T-helper 2 cell (primary cell): ENCODE data around the gene STXBP3.
"Not testable (repeated sequence)": the region's sequence is repeated elsewhere in the genome, so short reads cannot be mapped to it uniquely, and the experiment has no call there.

Experiments used
- DNase-seq, 5 experiments: peaks; one replicate each; pipeline versions ENCODE4 v3.0.0 to v3.0.0-alpha.2; 2012 to 2022
- total RNA-seq, 2 donors: gene quantifications; one replicate each; lab custom pipeline; 2026; lab: John Stamatoyannopoulos, UW

STXBP3 gene, protein sequence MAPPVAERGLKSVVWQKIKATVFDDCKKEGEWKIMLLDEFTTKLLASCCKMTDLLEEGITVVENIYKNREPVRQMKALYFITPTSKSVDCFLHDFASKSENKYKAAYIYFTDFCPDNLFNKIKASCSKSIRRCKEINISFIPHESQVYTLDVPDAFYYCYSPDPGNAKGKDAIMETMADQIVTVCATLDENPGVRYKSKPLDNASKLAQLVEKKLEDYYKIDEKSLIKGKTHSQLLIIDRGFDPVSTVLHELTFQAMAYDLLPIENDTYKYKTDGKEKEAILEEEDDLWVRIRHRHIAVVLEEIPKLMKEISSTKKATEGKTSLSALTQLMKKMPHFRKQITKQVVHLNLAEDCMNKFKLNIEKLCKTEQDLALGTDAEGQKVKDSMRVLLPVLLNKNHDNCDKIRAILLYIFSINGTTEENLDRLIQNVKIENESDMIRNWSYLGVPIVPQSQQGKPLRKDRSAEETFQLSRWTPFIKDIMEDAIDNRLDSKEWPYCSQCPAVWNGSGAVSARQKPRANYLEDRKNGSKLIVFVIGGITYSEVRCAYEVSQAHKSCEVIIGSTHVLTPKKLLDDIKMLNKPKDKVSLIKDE
- total RNA-seq, result 55.2 to 70.2 reads per million in 2 donors

DNA sequence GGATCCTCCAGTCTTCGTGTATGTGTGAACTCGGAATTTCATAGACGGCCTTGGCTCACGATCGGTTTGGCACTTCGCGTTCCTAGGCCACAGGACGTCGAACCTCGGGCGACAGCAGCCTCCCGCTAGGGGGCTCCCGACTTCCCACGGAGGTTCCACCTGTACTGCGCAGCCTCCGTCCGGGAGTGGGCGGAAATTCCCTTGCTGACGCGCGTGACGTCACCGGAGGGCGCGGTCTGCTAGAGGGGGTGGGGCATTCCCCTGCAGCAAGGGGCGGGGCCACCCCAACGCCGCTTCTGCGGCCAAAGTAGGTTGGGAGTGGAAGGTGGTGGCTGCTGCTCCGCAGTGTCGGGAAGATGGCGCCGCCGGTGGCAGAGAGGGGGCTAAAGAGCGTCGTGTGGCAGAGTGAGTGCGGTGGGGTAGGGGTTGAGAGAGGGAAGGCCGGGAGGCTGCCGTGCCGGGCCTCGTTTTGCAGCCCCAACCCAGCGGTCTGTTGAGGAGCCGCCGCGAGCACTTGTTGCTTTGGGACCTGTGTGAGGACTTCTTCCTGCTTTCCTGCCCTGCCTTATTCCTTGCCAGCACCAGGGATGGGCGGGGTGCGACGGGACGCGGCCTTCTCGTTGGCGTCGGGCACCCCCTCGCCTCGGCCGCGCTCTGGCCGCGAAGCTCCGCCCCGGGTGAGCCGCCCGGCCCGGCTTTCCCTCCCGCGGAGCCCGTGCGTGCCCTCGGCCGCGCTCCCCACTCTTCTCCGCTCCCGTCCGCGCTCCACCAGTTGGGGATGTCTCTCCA lies at the start of gene STXBP3:
STXBP3 (plus strand) TSS at position 293 of the 789 bp plus-strand sequence; CDS start at position 357, 64 bp downstream.
- peak; percentile 97 to 100 (median 100) for DNase-seq

DNA sequence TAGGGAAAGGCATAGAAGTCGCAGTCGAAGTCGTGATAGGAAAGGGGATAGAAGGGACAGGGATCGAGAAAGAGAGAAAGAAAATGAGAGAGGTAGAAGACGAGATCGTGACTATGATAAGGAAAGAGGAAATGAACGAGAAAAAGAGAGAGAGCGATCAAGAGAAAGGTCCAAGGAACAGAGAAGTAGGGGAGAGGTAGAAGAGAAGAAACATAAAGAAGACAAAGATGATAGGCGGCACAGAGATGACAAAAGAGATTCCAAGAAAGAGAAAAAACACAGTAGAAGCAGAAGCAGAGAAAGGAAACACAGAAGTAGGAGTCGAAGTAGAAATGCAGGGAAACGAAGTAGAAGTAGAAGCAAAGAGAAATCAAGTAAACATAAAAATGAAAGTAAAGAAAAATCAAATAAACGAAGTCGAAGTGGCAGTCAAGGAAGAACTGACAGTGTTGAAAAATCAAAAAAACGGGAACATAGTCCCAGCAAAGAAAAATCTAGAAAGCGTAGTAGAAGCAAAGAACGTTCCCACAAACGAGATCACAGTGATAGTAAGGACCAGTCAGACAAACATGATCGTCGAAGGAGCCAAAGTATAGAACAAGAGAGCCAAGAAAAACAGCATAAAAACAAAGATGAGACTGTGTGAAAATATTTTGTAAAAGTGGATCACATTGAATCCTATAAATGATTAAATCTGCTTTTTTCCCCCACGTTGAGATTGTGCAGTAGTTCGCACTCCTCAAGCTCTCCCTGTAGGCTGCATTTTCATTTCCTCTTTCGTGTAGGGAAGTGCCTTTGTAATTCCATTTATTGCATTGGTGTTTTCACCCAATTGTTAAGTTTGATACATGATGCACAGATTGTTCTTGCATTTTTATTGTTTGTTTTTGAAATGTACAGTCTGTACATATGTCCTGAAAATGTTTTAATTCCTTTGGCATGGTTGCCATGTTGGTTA lies 46.8 kb upstream of the STXBP3 start:
- peak in 1 of 5 experiments; percentile 37 for DNase-seq

DNA sequence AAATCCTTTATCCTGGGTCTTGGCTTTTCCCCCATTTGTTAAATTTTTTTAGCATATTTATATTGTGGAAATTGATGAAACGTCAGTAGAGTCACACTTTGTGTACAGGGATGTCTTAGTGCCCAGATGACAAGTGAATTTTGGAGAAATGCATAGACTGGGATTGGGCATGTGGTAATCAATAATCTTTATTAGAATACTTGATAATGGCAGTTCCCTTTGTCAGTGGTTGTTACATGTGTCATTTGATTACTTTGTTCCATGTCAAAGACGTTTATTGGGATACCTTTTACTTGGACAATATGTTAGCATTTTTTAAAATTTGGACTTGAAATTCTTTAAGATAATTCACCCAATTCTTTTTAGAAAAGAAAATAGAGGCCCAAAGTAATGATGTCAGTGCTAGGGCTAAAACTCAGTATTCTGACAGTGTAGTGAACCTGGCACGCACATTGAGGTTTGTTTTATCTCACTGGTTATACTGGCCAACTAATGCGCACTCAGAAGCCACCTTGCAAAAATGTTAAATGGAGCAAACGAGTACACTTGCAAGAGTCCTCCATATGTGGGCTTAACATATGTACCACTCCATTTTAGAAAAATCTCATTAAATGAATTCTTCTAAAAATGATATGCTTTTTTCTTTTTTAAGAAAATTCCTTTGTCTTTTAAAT lies 45.2 kb upstream of the STXBP3 start:
- DNase-seq, result peak in 1 of 5 experiments; percentile 50

DNA sequence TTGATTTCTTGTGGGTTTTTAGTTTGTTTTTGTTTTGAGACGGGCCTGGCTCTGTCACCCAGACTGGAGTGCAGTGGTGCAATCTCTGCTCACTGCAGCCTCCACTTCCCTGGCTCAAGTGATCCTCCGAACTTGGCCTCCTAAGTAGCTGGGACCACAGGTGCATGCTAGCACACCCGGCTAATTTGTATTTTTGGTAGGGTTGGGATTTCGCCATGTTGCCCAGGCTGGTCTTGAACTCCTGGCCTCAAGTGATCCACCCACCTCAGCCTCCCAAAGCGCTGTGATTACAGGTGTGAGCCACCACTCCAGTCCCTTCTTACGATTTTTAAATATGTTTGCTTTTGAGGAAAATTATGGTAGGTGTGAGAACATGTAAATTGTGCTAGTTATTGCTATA lies 44.4 kb upstream of the STXBP3 start:
- not testable (repeated sequence) for DNase-seq

DNA sequence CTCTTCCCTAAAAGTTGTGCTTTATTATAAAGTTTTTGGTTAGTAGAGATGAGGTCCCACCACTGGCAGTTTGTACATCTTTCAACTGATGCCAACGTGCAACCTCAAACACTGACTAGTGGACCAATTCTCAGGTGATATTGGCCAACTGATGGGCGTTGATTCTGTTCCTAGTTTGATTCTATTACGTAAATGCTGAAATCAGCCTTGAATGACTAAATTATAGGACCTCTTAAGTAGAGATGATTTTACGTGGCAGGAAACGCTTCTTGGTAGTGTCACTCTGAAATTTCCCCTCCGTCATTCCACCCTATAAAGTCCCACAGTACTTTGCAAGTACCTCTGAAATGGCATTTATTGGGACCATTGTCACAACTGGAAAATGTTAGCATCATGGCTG lies 42.5 kb upstream of the STXBP3 start:
- DNase-seq, result peak in 2 of 5 experiments; percentile 47 to 83

DNA sequence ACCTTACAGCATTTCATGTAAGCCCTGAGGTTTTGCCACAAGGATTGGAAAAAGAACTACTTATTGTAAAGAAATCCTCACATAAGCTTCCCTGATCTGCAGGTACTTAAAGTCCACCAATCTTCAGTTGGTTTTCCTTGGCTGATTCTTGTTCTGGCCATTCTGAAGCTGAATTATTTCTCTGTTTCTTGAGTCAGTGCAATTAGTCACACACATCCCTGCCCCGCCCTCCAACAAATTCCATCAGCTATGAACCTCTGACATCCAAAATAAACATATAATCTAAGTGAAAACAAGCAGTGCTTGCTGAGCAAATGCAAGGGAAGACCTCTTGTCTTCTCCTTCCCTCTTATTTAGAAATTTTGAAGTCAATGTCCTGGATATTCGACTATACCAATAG lies 42.0 kb upstream of the STXBP3 start:
- DNase-seq, result no peak

DNA sequence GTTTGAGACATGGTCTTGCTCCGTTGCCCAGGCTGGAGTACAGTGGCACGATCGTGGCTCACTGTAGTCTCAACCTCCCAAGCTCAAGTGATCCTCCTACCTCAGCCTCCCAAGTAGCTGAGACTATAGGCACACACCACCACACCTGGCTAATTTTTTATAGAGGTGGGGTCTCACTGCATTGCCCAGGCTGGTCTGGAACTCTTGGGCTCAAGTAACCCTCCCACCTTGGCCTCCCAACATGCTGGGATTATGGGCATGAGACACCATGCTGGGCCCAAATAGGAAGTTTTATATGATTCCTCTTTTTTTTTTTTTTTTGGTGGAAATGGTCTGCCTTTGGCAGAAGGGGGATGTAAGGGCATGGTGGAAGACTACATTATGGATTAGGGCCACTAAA lies 39.8 kb upstream of the STXBP3 start:
- DNase-seq, result no peak

DNA sequence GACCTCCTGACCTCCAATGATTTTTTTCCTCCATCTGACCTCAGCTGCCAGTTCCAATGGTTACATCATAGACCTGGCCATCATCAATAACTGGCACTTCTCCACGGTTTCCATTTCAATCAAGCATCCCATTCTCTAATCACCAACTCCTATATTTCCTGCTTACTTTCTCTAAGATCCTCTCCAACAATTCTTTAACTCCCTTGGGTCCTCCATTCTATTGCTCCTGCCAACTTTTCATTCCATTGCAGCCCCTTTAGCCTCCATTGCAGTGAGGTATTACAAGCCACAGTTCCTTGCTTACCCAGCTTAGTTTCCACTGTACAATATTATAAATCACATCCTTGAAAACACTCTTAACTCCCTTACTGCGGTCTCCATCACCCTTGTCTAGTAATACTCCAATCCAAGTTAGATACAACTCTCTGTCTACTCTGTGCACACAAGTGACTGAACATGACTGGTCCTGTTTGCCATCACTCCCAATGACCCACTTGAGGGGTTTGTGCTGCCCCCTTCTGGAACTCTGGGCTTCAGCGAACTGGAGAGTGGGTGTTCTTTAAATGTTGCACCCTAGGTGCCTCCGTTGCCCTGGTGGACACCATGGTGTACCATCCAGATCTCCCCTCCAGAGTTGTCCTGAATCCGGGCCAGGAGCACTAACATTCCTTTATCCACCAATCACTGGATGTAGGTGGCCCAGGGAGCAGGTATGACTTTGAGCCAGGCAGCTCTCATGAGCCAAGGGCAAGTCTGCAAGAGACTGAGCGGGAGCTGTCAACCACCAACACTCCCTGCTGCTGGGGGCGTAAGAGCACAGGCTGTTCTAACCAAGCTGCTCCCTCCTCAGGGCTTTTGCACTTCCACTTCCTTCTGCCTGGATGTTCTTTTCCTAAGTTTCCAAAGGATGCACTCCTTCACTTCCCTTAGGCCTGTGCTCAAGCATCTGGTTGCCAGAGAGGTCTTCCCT lies 37.5 kb upstream of the STXBP3 start:
- peak in 4 of 5 experiments; percentile 38 to 74 (median 48) for DNase-seq

DNA sequence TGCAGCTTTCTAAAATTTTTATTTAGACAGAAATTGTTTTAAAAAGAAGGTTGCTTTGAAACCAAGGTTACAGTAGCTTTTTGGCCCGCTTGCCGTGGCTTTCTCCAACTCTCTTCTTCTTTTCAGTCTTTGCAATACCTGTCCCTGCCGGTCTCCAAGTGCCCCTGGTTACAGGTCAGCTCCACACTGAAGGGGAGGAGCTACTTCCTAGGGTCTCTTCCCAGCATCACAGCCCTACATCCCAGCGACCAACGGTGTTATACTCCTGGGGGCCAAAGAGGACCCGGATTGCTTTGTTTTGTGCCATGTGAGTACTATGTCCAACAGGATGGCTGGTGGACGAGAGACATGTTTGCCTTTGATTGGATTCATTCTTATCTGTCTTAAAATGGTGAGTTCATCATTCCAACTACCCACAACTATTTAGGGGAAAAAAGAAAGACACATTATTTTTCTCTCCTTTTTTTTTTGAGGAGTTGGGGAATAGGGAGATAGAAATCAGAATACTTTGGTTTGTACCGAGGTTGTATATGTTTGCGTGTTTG lies 33.8 kb upstream of the STXBP3 start, which contains the start of gene FNDC7:
FNDC7 (plus strand) TSS at position 303 of the 545 bp plus-strand sequence; CDS start at position 329, 26 bp downstream.
- no peak for DNase-seq

DNA sequence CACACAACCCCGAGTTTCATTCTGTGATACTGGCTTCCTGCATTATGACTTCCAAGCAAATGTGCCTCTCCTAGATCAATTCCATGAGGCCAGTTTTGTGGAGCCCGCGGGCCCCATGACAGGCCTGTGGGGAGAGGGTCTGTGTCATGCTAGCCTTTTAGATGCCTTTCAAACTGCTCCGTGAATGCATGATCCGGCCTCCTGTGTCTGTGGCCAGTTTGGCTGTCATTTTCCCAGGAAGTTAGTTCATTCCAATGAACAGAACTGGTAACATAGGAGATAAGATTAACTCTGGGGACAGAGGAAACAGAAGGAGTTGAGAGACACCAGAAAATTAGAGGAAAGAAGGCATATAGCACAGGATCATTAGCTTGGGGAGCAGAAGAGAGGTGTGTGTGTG lies 30.5 kb upstream of the STXBP3 start:
- DNase-seq, result no peak

DNA sequence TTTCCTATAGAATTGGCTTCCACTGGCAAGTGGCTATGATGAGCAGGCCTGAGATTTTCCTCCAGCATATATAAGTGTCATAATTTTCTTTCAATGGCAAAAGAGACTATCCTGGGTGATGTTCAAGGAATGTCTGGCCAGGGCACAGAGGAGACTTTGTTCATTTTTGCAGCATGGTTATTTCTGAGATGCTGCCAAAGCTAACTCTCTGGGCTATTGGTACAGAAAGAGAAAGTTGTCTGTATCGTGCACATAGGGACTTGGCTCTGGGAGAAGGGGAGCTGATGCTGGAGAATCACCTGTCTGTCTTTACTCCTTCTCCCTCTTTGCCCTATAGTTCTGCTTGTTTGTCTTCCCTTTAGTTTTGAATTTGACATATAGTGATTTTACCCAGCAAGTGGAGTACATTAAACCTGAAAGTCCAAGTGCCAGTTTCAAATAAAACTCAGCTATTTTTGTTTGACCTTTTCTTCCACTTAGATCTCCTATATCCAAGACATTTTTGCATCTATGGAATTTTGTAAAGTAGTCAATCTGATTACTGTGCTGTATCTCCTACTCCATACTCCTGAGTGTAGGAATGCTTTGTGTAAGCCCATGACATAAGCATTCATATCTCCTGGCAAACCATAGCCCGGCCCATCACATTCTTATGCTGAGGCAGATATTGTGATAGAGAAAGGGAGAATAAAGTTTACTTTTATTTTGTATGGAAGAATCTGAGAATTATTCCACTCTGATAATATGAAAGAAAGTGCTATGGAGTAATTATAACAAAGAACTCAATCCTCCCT lies 29.8 kb upstream of the STXBP3 start:
- no peak for DNase-seq

DNA sequence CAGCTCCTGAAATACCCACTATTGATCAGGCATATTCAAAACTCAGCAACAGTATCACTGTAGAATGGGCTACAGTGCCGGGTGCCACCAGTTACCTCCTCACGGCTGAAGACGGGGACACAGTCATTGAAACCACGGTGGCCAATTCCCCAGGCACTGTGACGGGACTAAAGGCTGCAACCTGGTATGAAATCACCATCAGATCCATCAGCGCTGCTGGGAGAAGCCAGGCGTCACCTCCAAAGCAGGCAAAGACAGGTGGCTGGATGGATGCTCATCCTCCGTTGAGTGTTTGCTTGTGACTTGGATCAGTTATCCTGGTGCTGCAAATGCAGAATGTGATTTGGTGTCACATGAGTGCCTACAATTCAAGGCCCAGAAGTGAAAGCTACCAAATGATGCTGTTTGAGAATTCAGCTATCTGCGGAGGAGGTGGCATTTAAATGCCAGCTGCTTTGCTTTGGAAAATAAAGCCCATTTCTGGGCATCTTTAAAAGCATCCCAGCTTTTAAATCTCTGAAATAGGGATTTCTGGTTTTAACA lies 28.6 kb upstream of the STXBP3 start:
- no peak for DNase-seq

DNA sequence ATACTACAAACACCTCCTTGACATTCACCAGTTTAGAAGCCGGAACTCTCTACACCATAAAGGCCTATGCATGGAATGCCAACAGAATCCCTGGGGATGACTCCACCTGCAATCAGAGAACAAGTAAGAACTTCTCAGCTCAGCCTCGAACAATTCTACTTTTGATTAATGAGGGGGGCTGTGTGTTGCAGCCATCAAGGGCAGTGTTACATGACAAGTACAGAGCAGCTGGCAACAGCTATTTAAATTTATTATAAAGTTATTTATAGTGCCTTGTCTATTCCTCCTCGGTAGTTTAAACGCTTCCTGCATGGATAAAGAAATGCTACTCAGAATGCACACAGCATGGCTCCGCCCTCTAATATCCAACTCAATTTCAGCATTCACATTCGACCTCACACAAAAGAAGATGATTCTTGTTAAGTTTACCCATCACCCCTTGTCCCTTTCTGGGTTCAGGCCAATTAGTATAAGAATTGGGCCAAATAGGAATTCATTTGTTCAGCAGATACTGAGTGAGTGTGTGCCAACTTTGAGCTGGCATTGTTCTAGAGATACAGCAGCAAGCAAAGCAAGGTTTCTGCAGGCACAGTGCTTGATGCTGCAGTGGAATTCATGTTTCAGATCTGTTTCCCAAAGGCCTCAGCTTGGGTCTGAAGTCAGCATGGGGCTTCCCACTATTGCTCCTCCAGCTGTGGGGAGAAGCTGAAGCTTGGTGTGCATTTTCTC lies 27.4 kb upstream of the STXBP3 start:
- no peak for DNase-seq

DNA sequence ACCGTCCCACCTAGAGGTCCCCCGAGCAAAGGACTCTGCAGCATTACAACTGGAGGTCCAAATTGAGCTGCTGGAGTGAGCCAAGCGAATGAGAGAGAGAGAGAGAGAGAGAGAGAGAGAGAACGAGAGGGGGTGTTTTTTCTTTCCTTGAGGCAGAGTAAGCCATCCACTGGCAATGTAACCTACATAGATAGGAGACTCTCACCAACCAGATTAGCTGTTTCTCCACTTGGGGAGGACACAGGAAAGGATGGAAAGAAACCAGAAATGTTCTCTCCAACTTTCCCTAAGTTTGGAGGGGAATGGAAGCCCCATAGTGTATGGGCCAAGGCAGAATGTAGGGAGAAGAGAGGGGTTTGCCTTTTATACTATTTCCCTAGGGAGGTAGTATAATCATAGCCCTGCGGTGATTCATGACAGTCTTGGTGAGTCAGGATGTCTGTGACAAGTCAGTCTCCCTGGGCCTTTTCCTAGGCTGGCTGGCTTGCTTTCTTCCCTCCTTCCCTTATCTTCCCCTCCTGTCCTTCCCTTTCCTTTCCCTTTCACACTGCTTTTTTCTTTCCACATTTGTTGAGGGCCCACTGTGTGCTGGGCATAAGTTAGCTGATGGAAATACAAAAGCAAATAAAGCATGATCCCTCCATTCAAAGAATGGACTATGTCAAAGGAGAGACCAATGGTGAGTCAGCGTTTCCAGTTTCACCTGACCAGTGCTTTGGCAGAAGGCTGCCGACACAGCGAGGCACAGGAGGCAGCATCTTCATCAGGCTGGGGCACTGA lies 26.6 kb upstream of the STXBP3 start:
- no peak for DNase-seq

DNA sequence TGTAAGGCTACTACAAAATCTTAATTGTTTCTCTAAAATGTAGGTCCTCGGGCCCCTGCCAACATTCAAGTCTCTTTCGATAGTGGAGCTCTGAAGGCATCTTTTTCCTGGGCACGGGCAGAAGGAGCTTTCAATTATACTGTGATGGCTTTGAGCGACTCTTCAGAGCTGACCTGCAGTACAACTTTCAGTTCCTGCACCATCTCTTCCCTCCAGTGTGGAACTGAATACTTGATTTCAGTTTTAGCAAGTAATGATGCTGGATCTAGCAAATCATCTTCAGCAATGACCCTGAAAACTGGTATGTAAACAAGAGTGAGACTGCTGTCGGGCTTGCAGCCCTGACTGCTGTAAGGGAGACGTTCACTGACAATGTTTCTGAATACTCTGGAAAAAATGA lies 24.2 kb upstream of the STXBP3 start:
- DNase-seq, result no peak

DNA sequence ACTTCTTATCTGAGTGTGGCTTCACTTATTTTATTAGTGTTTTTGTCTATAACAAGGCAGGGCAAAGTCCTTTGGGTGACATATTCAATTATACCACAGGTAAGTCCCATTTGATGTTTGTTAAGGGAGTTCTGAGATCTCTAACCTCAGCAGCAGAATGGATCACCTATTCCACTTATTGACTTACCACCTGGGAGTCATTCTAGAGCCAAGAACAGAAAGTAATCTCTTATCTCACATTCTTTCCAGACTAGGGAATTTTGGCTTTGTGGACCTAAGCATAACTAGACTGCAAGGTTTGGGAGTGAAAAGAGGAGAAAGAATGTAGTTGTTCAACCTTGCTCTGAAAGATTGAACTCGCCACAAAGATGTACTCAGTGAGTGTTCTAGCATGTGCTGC lies 20.6 kb upstream of the STXBP3 start:
- no peak for DNase-seq

DNA sequence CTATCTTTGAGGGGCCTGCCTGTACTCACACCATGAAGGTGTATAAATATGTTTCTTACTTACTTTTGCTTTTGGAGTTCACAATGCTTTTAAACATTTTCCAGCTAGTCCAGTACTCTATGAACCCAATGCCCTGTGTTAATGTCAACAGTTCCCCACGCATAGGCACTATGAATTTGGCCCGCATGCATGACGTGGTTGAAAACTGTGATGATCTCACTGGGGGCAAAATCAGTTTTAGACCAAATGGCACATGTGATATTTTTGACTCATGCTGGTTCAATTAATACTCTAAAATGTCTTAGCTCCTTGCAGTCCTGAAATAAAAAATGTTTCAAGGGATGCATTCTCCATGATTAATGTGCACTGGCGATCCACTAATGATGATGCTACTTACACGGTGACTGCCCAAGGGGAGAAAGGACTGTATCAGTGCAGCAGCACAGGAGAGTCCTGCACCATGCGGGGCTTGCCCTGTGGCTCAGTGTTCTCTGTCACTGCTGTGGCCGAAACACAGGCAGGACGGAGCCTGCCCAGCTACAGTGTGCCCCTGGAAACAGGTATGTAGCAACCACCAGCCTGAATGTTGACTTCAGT lies 18.0 kb upstream of the STXBP3 start:
- DNase-seq, result no peak
